Iris pigment epithelial cell (primary cell): ENCODE data around the gene BRWD1.

ENCODE experiments used
- DNase-seq: peaks from one replicate; pipeline ENCODE4 v3.0.0-alpha.2; 2011; ENCODE audit warnings: low read depth

BRWD1 gene

GRCh38 chr21:39197448-39198233 lies 115.8 kb downstream of the BRWD1 start:
- DNase-seq: no peak

DNA sequence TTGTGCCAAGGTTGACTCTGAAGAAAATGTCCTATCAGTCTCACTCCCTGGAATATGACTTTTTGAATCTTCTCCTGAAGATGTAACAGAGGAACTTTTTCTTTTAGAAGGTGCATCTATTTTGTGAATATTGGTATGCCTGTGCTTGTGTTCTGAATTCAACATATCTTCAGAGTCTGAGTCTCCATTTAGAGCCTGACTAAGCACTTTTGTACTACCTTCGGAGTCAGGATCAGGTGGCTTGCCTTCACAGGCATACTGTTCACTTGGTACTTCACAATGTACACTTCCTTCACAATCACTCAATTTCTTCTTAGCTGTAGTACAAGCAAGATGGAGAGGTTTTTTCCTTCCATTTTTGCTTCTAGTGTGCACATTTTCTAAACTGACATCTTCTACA lies 116.6 kb downstream of the BRWD1 start:
- DNase-seq: no peak

DNA sequence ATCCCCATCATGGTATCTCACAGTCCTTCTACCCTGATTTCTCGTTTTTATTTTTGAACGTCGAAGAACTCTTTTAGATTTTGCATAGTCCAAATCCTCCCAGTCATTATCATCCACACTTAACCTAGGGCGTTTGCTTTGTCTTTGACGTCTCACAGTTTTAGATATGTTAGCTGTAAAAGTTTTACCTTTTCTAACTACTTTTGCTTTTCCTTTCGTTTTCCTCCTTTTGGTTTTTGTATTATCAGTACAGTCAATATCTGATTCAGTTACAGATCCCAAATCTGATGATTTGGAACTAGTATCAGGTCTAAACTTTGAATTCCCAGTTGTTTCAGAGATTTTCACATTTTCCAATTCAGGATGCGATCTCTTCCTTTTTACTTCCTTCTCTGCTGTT lies 117.1 kb downstream of the BRWD1 start:
- DNase-seq: no peak

GRCh38 chr21:39193380-39193779 lies 120.1 kb downstream of the BRWD1 start:
- no peak for DNase-seq

DNA sequence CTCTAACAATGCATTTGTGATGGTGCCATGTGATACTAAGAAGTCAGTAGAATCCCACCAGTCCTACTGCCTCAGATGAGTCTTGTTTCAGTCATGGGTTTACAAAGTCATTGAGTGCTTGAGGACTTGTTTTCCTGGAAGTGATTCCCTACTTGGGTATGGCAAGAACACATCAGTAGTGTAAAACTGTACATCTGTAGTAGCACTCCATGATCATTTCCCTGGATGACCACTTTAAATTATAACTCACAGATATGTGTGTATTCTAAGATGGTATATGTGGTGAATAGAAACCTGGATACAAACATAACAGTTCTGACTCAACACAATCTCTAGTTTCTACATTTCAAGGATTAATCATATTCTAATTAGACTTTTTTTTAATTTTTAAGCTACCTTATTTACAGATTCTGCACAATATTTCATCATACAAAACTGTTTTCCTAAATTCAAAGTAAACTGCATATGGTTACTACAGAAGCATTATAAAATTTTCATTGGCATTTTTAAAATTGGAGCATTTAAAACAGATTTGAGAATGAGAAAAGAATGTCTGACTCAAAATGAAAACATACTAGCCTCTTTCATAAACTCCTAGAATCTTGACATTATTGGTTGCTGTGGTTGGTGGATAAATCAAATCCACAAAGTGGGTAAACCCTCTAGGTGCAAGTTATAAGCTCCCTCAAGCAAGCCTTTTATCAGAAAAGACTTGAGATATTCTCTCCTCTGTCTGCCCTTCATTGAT lies 123.4 kb downstream of the BRWD1 start:
- peak; percentile 60 for DNase-seq

DNA sequence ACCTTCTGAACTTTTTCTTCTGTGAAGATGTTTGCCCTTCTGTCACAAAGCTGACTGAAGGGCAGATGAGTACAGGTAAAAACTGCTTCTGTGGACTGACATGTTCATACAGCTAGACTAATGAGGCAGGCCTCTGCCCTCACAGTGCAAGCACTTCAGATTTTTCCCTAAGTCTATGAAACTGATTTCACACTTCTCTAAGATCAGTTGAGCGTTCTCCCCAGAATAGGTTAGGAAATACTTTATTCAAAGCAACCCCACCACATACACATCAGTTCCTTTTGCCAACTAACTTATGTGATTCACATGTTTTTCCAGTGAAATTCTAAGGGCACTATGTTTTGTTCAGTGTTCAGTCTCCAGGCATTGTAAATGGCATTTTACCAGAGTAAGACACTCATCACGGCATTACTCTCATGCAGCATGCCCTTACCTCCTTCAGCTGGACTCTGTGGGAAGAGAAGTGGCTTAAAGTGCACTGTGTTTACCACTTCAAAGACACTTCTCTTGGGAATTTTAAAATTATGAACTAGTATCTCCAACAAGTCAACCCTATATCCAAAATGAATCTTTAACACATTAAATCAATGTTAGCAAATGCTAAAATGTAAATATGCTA lies 124.8 kb downstream of the BRWD1 start:
- no peak for DNase-seq

- no peak for DNase-seq
Measured at GRCh38 chr21:39187141-39187540, 126.3 kb downstream of the BRWD1 start.

- DNase-seq: no peak
Measured at GRCh38 chr21:39186676-39187075, 126.8 kb downstream of the BRWD1 start.

DNA sequence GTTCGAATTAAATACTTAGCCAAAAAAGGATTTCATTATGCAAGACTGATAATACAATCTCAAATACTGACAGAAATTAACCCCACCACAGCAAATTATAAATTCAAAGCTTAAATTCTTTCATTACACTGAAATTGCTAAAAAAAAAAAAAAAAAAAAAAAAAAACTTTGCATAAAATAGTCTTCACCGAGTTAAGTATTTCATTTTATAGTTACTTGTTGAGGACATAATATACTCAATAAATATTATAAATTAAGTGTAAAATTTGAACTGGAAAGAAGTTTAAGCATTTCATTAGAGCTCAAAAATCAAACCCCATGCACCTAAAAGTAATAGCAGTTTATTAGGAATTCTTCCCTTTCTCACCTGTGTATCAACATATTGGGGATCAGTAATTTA lies 128.3 kb downstream of the BRWD1 start:
- no peak for DNase-seq

GRCh38 chr21:39184050-39184980 lies 129.1 kb downstream of the BRWD1 start:
- peak; percentile 25 for DNase-seq

GRCh38 chr21:39183272-39184049 lies 130.0 kb downstream of the BRWD1 start, which contains the start of gene PSMG1:
Gene PSMG1, minus strand, starts transcription at chr21:39183451. Its CDS starts 66 bp downstream, at chr21:39183385.
- DNase-seq: peak; percentile 95

DNA sequence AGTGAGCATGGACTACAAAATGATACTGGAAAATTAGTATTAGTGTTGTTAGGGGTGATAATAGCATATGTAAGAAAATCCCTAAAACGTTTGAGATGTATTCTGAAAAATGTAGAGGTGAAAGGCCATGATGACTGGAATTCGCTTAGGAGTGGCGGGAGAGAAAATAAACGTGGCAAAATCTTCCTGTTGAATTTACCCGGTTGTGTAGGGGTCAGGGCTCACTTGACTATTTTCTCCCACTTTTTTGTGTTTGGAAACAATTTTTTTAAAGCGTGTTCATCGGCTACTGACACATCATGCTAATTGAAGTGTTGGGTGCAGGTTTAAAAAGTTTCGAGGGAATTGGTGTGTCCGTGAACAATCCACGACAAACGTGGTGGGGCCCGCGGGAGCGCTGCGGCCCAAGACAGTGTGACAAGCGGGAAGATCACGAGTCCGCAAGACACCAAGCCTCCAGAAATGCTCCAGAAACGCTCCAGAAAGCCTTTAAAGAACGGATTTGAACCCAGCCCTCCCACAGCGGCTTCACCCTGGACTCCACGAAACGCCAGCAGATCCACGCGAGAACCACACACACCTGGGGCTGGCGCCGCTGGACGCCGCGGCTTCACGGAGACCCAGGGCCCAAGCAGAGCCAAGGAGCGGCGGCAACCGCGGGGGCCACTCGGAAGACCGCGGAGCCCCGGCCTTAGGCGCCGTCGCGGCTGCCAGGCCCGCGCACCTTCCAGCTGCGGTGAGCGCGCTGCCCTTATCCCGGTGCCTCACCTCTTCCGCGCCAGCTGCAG lies 130.8 kb downstream of the BRWD1 start:
- DNase-seq: no peak

DNA sequence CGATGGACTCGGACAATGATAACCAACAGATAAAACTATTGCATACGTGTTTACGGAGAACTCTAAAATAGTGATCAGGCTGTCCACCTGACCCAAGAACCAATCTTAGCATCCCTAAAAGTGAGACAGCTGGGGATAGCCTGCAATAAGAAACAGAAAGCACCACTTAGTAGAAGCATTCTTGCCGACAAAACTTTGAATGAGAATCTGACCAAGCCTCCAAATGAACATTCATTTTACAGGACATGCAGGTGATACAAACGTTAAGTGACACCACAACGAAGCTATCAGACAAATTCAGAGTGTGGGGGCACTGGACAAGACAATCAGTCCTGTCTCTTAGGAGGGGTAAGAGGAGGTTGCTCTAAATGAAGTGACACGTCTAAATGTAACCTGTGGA lies 131.4 kb downstream of the BRWD1 start:
- no peak for DNase-seq

- no peak for DNase-seq
Measured at GRCh38 chr21:39181205-39181818, 132.1 kb downstream of the BRWD1 start.

DNA sequence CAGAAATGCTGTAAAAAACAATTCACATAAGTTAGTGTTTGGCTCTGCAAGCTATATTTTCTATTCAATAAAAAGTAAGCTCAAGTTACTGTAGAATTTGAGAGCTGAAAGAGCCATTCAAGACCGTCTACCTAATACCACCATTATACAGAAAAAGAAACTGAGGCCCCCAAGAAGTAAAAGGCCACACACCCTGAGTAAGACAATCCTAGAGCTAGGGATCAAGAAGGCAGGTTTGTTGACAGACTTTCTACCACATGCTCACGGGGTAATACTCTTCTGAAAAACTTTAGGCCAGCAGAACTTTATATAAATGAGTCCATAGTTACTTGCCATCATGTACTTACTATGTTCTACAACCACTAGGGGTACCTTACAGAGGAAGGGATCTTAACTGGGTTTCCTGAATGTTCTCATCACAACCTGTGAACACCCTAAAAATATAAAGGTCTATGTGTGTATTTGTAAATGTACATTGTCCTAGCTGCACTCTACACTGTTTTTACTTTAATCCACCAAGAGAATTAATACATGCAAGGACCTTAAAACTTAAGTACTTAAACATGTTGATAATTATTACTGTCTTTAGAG lies 132.9 kb downstream of the BRWD1 start:
- no peak for DNase-seq

DNA sequence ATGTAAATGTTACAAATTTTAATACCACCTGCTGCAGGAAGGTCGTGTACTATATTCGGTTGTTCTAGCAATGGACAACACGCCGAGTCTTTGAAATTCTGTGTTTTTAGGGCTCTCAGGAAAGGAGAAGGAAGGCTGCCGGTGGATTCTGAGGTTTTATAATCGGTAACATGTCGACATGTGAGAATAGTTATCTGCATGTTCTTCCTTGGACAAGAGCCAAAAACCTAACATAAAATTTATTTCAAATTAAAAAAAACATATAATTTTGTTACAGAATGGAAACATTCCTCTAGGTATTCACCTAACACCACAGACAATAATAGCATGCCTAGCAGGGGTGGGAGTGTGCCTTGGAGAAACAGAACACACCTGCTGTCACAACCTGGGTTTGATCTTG lies 135.0 kb downstream of the BRWD1 start:
- no peak for DNase-seq

GRCh38 chr21:39176271-39176709 lies 137.1 kb downstream of the BRWD1 start:
- no peak for DNase-seq

GRCh38 chr21:39175665-39176064 lies 137.8 kb downstream of the BRWD1 start:
- DNase-seq: no peak

- no peak for DNase-seq
Measured at GRCh38 chr21:39175154-39175553, 138.3 kb downstream of the BRWD1 start.
